ENCODE data around the gene TBC1D4. TPM values are rescaled to one million over a fixed set of nuclear protein-coding genes. Genes with fewer than 3 reads are reported as not detected.
"Not testable (repeated sequence)": the region's sequence is repeated elsewhere in the genome, so short reads cannot be mapped to it uniquely, and the experiment has no call there.

Gene TBC1D4
- polyA plus RNA-seq, 4 donors, result 16.2 to 62.7 (median 56.0) TPM

- DNase-seq (ENCODE audit: low read depth in 4 of 4, low spot score in 3 of 4), result peak in 3 of 4 donors; percentile 16 to 32 (median 18)
These were observed 113.8 kb downstream of the TBC1D4 start for GRCh38 chr13:75368167-75368566.

- DNase-seq (ENCODE audit: low read depth in 4 of 4, low spot score in 3 of 4), result no peak
These were observed 115.3 kb downstream of the TBC1D4 start for GRCh38 chr13:75366380-75367280.

GRCh38 chr13:75365724-75366173, 116.2 kb downstream of the TBC1D4 start:
- DNase-seq (ENCODE audit: low read depth in 4 of 4, low spot score in 3 of 4), result no peak

- DNase-seq (ENCODE audit: low read depth in 4 of 4, low spot score in 3 of 4), result no peak
These were observed 117.7 kb downstream of the TBC1D4 start for GRCh38 chr13:75364131-75364713.

- no peak for DNase-seq (ENCODE audit: low read depth in 4 of 4, low spot score in 3 of 4)
These were observed 118.6 kb downstream of the TBC1D4 start for GRCh38 chr13:75363371-75363770.

- no peak for DNase-seq (ENCODE audit: low read depth in 4 of 4, low spot score in 3 of 4)
These were observed 119.9 kb downstream of the TBC1D4 start for GRCh38 chr13:75362026-75362425.

- DNase-seq (ENCODE audit: low read depth in 4 of 4, low spot score in 3 of 4), result no peak
These were observed 121.8 kb downstream of the TBC1D4 start for GRCh38 chr13:75360170-75360569.

- no peak for DNase-seq (ENCODE audit: low read depth in 4 of 4, low spot score in 3 of 4)
These were observed 122.7 kb downstream of the TBC1D4 start for GRCh38 chr13:75359266-75359665.

- no peak for DNase-seq (ENCODE audit: low read depth in 4 of 4, low spot score in 3 of 4)
These were observed 124.2 kb downstream of the TBC1D4 start for GRCh38 chr13:75357576-75358289.

- DNase-seq (ENCODE audit: low read depth in 4 of 4, low spot score in 3 of 4), result no peak
These were observed 125.5 kb downstream of the TBC1D4 start for GRCh38 chr13:75356421-75356820.

GRCh38 chr13:75355609-75356008, 126.4 kb downstream of the TBC1D4 start:
- DNase-seq (ENCODE audit: low read depth in 4 of 4, low spot score in 3 of 4), result no peak

GRCh38 chr13:75353781-75354193, 128.2 kb downstream of the TBC1D4 start:
- DNase-seq (ENCODE audit: low read depth in 4 of 4, low spot score in 3 of 4), result no peak

GRCh38 chr13:75352641-75353327, 129.2 kb downstream of the TBC1D4 start:
- DNase-seq (ENCODE audit: low read depth in 4 of 4, low spot score in 3 of 4), result no peak

- DNase-seq (ENCODE audit: low read depth in 4 of 4, low spot score in 3 of 4), result not testable (repeated sequence)
These were observed 130.4 kb downstream of the TBC1D4 start for GRCh38 chr13:75351538-75351937.

GRCh38 chr13:75347925-75348324, 134.0 kb downstream of the TBC1D4 start:
- DNase-seq (ENCODE audit: low read depth in 4 of 4, low spot score in 3 of 4), result no peak

GRCh38 chr13:75347457-75347856, 134.5 kb downstream of the TBC1D4 start:
- DNase-seq (ENCODE audit: low read depth in 4 of 4, low spot score in 3 of 4), result no peak

- DNase-seq (ENCODE audit: low read depth in 4 of 4, low spot score in 3 of 4), result no peak
These were observed 136.8 kb downstream of the TBC1D4 start for GRCh38 chr13:75345193-75345592.

GRCh38 chr13:75341028-75341427, 140.9 kb downstream of the TBC1D4 start:
- DNase-seq (ENCODE audit: low read depth in 4 of 4, low spot score in 3 of 4), result no peak

GRCh38 chr13:75339635-75340374, 142.2 kb downstream of the TBC1D4 start:
- DNase-seq (ENCODE audit: low read depth in 4 of 4, low spot score in 3 of 4), result no peak

Data from left renal pelvis (tissue), 4 donors.